Activated T-helper 1 cell treated with anti-CD3 and anti-CD28 coated beads, Interleukin-12 subunit alpha, Interleukin-12 subunit beta, Interleukin-2, Interleukin-4 antibody, amounts not matched to agents 30 ng/mL and 10 ng/mL and 1 ng/mL, durations not matched to agents 14 hours and 24 hours and 36 hours (primary cell): ENCODE results near the gene ERMARD. TPM values are rescaled to one million over a fixed set of nuclear protein-coding genes. Genes with fewer than 3 reads are reported as not detected.

Experiments
- DNase-seq: peaks from one replicate; pipeline ENCODE4 v3.0.0; 2021; ENCODE audit warnings: low spot score
- H3K27ac Mint-ChIP-seq: one replicate; pipeline ENCODE4 v1.8.0; 2021; ENCODE audit warnings: mild to moderate bottlenecking, mixed read lengths
- H3K27me3 Mint-ChIP-seq: one replicate; pipeline ENCODE4 v1.8.0; 2022; ENCODE audit warnings: mild to moderate bottlenecking, moderate library complexity, mixed read lengths; ENCODE audit not compliant: insufficient read depth
- H3K36me3 Mint-ChIP-seq: one replicate; pipeline ENCODE4 v1.8.0; 2021; ENCODE audit warnings: low read depth, mixed read lengths
- H3K4me1 Mint-ChIP-seq: one replicate; pipeline ENCODE4 v1.8.0; 2021; ENCODE audit warnings: low read depth, mixed read lengths
- H3K4me3 Mint-ChIP-seq: one replicate; pipeline ENCODE4 v1.8.0; 2021; ENCODE audit warnings: mild to moderate bottlenecking, moderate library complexity, mixed read lengths
- H3K9me3 Mint-ChIP-seq: one replicate; pipeline ENCODE4 v1.8.0; 2021; ENCODE audit warnings: mixed read lengths
- intact Hi-C: fragments of 100-400 bp; cut with micrococcal nuclease; formaldehyde crosslinking; loops from one replicate; pipeline ENCODE4 v1.15.1; 2024
- total RNA-seq: library from RNA; stranded (reverse); gene quantifications from 2 replicates; pipeline ENCODE4 v1.2.3, GENCODE V29; 2022

Gene ERMARD
- total RNA-seq, 1 donor from 2014 or later = 26.9 TPM

DNA sequence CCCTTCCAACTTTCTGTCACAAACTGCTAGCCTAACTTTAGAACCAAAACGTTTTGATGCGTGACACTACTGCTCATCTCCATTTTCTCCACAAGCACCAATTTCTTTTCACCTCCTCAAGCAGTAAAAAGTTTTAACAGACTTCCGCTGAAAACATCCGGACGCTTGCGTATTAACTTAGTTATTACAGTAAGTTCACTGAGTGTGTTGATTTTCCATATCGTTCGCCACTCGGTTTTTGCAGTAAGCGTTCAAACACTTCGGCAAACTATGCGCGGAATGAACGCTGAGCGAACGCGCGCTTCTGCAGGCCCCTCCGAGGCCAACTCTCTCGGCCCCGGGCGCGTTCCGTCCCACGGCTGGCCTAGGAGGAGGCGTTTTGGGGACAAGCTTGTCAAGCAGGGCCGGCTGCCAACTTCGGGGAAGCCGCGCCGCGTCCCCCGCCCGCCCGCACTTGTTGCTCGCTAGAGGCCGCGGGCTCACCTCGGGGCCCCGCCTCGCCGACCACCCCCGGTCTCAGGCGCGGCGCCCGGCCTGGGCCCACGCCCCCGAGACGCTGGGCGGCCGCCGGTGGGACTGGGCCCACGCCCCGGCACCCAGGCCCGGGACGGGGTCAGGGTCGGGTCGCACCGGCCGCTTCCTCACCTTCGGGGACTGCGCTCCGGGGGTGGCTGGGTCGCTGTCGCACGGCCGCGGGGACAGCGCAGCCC is 28.1 kb upstream of the ERMARD start:
- peaks cover 13% of the 10 kb centered on the region for H3K36me3 Mint-ChIP-seq

DNA sequence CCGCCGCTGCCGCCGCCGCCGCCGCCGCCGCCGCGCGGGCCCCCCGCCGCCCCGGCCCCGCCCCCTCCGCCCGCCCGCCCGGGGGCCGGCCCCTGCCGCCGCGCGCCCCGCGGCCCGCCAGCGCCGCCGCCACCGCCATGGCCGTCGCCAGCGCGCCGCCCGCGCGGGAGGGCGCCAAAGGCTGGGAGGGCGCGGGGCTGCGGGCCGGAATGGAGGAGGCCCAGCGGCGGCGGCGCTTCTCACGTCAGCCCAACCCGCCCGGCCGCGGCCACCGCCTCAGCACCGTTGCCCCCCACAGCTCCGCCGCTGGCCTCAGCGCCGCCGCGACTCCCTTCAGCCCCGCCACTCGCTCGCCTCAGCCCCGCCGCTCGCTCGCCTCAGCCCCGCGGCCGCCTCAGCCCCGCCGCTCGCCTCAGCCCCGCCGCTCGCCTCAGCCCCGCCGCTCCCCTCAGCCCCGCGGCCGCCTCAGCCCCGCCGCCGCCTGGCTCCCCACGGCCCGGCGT is 27.4 kb upstream of the ERMARD start:
- H3K4me1 Mint-ChIP-seq = peaks cover 49% of the 10 kb centered on the region

More for the DNA sequence above, 28.1 kb upstream of the ERMARD start:
- Mint-ChIP-seq H3K9me3 (no peaks in the 10 kb centered on the region), H3K27me3 (peaks cover 8% of the 10 kb centered on the region), H3K4me1 (peaks cover 49% of the 10 kb centered on the region), H3K27ac (peak overlapping the region; percentile 95), H3K4me3 (peak overlapping the region; percentile 91)
- peak; percentile 49 for DNase-seq
- intact Hi-C loops = loop anchor here (1.0 to 5.0 kb wide), 4 partner anchors 21 to 1896 kb away; partner anchors contain the start of genes AFDN, C6orf120, DYNLT2 and ERMARD

DNA sequence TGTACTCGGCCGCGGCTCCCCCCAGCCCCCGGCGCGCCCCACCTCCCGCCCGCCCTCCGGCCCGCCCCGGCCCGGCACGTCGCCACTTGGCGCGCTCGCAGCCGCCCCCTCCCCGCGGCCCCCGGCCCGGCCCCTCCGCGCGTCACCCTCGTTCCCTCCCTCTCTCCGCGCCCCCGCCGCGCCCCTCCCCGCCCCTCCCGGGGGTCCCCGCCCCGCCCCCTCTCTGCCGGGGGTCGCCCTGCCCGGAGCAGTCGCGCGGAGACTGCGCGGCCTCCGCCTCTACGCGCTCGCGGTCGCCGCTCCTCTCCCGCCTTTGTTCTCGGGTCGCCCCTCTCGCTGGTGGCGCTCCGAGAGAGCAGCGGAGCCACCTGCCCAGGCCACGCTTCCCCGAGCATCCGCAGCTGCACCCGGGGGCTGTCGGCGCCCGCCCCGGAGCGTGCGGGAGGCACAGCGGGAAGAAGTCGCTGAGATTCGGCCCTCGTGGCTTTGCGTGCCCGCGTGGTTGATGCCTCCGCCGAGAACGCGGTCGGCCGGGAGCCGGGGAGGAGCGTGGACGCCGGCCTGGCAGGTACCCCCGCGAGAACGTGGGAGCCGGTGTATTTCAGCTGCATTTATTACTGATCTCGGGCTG is 26.8 kb upstream of the ERMARD start, which contains the start of gene PHF10:
PHF10 (minus strand) TSS at position 7 of the 631 bp plus-strand sequence. CDS start 569 bp downstream, outside the sequence.
- Mint-ChIP-seq H3K27me3 (peaks cover 8% of the 10 kb centered on the region), H3K27ac (peak within 1 kb of the TSS; percentile 95), H3K4me3 (peak within 1 kb of the TSS; percentile 91), H3K4me1 (peaks cover 49% of the 10 kb centered on the region), H3K9me3 (no peaks in the 10 kb centered on the region), H3K36me3 (peaks cover 8% of the 10 kb centered on the region)
- intact Hi-C loops = loop anchor here (2.0 to 5.0 kb wide), 2 partner anchors 70 to 1897 kb away; partner anchors contain the start of gene AFDN
- DNase-seq = peak; percentile 54

More for the DNA sequence above, 27.4 kb upstream of the ERMARD start:
- Mint-ChIP-seq H3K27ac (no peak overlapping the region), H3K27me3 (peaks cover 8% of the 10 kb centered on the region), H3K36me3 (peaks cover 13% of the 10 kb centered on the region), H3K4me3 (peak overlapping the region; percentile 48), H3K9me3 (no peaks in the 10 kb centered on the region)
- intact Hi-C loops = loop anchor here (1.0 to 5.0 kb wide), 5 partner anchors 22 to 1897 kb away; partner anchors contain the start of genes AFDN, C6orf120, DYNLT2 and ERMARD
- peak; percentile 32 for DNase-seq

DNA sequence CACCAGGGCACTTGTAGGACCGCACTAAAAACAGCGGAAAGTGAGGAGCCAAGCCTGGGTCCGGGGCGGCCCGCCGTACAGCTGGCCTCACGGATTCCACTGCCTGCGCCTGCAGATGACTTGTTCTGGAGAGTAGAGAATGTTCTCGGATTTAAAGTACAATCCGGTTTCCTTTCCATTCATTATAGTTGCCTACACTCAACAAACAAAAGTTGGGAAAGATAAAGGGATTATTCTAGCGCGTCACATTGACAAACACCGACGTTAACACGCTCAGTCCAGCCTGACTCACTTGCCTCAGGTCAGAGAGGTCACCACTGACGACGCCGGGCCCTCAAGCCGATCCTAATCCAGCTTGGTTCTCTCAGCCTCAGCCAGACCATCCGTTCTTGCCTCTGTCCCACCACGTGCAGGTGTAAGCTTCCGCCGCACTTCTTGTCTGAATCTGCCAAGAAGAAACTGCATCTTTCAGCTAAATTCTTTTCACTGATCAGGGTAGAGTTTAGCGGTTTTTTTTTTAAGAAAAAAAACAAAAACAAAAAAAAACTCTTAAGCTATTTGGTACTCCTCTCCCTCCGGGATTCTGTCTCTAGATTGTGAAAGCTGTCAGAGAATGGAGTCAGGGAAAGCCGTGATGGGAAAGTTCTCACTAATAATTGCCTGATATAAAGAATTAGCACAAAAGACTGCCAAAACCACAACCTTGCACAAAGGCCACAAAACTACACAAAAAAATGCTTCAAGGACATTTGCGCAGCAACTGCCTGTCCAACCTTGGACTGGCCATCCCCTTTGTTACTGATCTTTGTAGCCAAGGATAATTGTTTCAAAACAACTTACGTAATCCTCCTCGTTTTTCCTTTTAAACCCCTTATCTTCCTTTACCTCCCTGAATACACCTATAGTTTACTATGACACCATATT is 26.0 kb upstream of the ERMARD start:
- H3K27ac Mint-ChIP-seq = peak overlapping the region; percentile 86
- H3K36me3 Mint-ChIP-seq = peaks cover 5% of the 10 kb centered on the region
- H3K4me1 Mint-ChIP-seq = peaks cover 47% of the 10 kb centered on the region
- H3K9me3 Mint-ChIP-seq = no peaks in the 10 kb centered on the region
- DNase-seq = no peak
- intact Hi-C loops = loop anchor here (2.0 kb wide), 1 partner anchor 71 kb away; no protein-coding TSS in a partner anchor
- peak overlapping the region; percentile 86 for H3K4me3 Mint-ChIP-seq
- peaks cover 8% of the 10 kb centered on the region for H3K27me3 Mint-ChIP-seq

DNA sequence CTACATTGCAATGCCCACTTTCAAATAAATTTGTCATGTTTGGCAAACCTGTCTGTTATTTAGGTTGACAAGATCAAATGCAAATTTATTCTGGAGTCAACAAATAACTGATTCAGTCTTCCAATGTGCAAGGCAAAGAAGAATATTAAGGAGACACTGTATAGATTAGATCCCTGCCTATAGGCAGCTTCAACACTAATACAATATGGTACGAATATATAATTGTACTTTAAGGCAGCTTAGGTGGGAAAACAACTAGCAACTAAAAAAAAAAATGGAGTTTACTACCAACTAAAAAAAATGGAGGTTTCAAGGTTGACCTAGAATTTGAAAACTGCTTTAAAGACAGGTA is 25.4 kb upstream of the ERMARD start:
- Mint-ChIP-seq H3K27ac (peak overlapping the region; percentile 81), H3K4me1 (peaks cover 45% of the 10 kb centered on the region), H3K36me3 (peaks cover 4% of the 10 kb centered on the region), H3K27me3 (peaks cover 14% of the 10 kb centered on the region), H3K4me3 (peak overlapping the region; percentile 86), H3K9me3 (no peaks in the 10 kb centered on the region)
- intact Hi-C loops = no loop called here
- no peak for DNase-seq

DNA sequence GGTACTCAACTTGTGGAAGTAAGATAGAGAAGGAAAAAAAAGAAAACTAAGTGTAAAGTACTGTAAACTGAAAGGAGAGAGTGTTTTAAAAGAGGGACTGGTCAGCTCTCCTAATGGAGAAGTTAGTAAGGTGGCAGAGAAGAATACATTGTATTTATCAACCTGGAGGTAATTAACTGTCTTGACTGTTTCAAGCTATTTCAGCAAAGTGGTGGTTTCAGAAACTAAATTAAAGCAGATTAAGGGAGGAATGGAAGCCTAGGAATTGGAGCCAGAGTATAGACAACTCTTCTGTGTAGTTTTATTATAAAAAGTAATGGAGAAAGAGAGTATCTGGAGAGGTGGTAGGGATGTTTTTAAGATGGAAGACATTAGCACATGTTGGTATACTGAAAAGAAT is 24.5 kb upstream of the ERMARD start:
- no peaks in the 10 kb centered on the region for H3K9me3 Mint-ChIP-seq
- no peak for DNase-seq
- H3K27ac Mint-ChIP-seq = no peak overlapping the region
- H3K4me3 Mint-ChIP-seq = no peak overlapping the region
- H3K36me3 Mint-ChIP-seq = peaks cover 4% of the 10 kb centered on the region
- peaks cover 23% of the 10 kb centered on the region for H3K27me3 Mint-ChIP-seq
- intact Hi-C loops = no loop called here
- H3K4me1 Mint-ChIP-seq = peaks cover 36% of the 10 kb centered on the region

DNA sequence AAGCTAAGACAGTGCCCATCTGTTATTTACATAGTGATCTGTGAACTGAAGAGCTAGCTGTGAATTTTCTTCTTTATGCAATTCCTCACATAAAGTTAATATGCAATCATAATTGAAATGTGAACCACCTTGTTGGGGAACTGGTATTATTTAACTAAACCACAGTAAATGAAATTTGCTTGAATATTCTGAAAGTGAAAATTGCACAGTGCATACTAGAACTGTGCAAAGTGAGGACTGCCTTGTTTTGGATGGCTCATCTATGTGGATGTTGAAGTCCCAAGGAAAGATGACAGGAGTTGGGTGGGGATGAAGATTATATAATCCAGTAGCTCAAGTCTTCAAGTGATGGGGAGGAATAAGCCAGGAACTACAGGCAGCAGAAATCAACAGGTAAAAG is 21.5 kb upstream of the ERMARD start:
- no peak overlapping the region for H3K4me3 Mint-ChIP-seq
- no peaks in the 10 kb centered on the region for H3K9me3 Mint-ChIP-seq
- H3K4me1 Mint-ChIP-seq = peaks cover 22% of the 10 kb centered on the region
- H3K27me3 Mint-ChIP-seq = peaks cover 47% of the 10 kb centered on the region
- intact Hi-C loops = no loop called here
- H3K36me3 Mint-ChIP-seq = peaks cover 4% of the 10 kb centered on the region
- H3K27ac Mint-ChIP-seq = no peak overlapping the region
- no peak for DNase-seq

DNA sequence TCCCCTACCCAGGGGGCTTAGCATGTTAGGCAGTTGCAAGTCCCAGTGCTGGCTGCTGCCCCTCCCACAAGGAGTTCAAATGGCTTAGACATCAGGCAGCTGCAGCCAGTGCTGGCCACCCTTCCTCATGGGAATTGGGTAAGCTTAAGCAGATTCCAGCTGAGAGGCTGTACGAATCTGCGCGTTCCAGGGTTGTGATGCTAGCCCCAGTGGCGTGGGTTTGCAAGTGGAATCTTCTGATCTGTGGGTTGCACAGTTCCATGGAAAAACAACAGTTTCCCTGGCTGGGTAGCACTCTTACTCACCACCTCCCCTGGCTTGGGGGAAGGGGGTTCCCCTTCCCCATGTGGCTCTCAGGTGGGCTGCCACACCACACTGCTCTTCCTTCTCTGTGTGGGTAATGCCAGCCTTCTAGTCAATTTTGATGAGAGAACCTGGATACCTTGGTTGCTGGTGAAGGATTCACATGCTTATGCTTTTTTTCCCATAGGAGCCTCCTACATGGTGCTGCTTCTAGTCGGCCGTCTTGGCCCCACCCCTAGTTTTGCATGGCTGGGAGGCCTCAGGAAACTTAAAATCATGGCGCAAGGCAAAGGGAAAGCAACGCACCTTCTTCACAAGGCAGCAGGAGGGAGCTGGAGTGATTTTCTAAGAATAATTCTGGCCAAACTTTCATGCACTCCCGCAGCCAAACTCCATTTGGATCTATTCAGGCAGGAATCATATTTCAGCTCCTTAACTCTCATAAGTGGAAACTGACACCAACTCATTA is 13.0 kb upstream of the ERMARD start:
- no peak overlapping the region for H3K27ac Mint-ChIP-seq
- peaks cover 2% of the 10 kb centered on the region for H3K36me3 Mint-ChIP-seq
- intact Hi-C loops = no loop called here
- H3K4me1 Mint-ChIP-seq = no peaks in the 10 kb centered on the region
- no peak for DNase-seq
- H3K9me3 Mint-ChIP-seq = peaks cover 3% of the 10 kb centered on the region
- H3K4me3 Mint-ChIP-seq = no peak overlapping the region
- H3K27me3 Mint-ChIP-seq = peaks cover 38% of the 10 kb centered on the region

DNA sequence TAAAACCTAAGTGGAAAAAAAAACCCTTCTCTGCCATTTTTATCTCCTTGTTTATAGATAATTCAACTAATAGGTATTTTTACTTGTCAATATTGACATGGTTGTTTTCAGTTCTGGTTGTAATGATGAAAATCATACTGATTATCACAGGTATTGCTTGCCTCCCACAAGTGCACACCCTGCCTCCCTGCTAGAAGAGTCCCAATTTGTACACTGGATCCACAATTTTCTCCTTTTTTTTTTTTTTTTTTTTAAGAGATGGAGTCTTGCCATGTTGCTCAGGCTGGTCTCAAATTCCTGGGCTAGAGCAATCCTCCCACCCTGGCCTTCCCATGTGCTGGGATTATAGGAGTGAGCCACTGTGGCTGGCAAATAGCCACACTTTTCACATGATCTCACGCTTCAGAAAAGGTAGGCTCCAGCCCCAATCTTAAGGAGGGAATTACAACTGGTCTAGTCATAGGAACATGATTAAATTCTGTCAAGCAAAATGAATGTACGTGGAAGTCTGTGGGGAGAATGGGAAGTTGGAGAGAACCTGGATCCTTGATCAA is 12.4 kb upstream of the ERMARD start:
- H3K27ac Mint-ChIP-seq = no peak overlapping the region
- H3K4me3 Mint-ChIP-seq = no peak overlapping the region
- peaks cover 2% of the 10 kb centered on the region for H3K36me3 Mint-ChIP-seq
- DNase-seq = no peak
- intact Hi-C loops = no loop called here
- H3K27me3 Mint-ChIP-seq = peaks cover 37% of the 10 kb centered on the region
- no peaks in the 10 kb centered on the region for H3K4me1 Mint-ChIP-seq
- peaks cover 3% of the 10 kb centered on the region for H3K9me3 Mint-ChIP-seq

DNA sequence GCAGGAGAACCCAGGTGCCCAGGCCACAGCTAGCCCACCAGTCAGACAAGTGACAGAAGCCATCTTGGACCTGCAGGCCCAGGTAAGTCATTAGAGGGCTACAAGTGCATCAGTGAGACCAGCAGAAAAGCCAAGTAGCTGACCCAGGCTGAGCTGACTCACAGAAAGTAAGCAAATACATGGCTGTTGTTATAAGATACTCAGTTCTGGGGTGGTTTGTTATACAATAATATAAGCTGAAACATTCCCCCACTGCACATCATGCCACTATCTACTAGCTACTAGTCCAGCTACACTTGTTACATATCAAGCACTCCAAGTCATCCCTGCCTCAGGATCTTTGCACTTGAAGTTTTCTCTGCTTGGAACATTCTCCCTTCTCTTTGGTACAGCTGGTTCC is 10.1 kb upstream of the ERMARD start:
- intact Hi-C loops = no loop called here
- no peak overlapping the region for H3K4me3 Mint-ChIP-seq
- H3K4me1 Mint-ChIP-seq = no peaks in the 10 kb centered on the region
- no peak for DNase-seq
- H3K27ac Mint-ChIP-seq = no peak overlapping the region
- no peaks in the 10 kb centered on the region for H3K36me3 Mint-ChIP-seq
- no peaks in the 10 kb centered on the region for H3K9me3 Mint-ChIP-seq
- peaks cover 26% of the 10 kb centered on the region for H3K27me3 Mint-ChIP-seq

DNA sequence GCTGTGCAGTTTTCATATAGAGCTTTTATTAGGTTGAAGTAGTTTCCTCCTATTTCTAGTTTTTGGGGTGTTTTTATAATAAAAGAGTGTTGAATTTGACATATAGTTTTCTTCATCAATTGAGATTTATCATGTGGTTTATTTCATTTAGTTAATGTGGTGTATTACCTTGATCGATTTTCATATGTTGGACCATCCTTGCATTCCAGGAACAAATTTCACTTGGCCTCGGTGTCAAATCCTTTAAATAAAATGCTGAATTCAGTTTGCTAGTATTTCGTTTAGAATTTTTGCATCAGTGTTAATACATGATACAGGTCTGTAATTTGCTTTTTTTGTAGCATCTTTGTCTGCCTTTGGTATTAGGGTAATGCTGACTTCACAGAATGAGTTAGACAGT is 6.0 kb upstream of the ERMARD start:
- DNase-seq = no peak
- peaks cover 8% of the 10 kb centered on the region for H3K4me1 Mint-ChIP-seq
- no peak overlapping the region for H3K27ac Mint-ChIP-seq
- no peaks in the 10 kb centered on the region for H3K9me3 Mint-ChIP-seq
- intact Hi-C loops = no loop called here
- peaks cover 7% of the 10 kb centered on the region for H3K36me3 Mint-ChIP-seq
- H3K4me3 Mint-ChIP-seq = no peak overlapping the region
- peaks cover 21% of the 10 kb centered on the region for H3K27me3 Mint-ChIP-seq
